Stimulated activated naive CD4-positive, alpha-beta T cell treated with Interleukin-2 at 50 U/mL for 16 hours (primary cell): ENCODE data around the gene PEMT.
A peak's percentile ranks its signal among the peaks of the same experiment; 100 is the strongest.
"Not testable (repeated sequence)": the region's sequence is repeated elsewhere in the genome, so short reads cannot be mapped to it uniquely, and the experiment has no call there.

ENCODE experiments used
- DNase-seq: peaks from one replicate; lab custom pipeline; 2025; lab: John Stamatoyannopoulos, UW

PEMT gene, protein sequence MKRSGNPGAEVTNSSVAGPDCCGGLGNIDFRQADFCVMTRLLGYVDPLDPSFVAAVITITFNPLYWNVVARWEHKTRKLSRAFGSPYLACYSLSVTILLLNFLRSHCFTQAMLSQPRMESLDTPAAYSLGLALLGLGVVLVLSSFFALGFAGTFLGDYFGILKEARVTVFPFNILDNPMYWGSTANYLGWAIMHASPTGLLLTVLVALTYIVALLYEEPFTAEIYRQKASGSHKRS

GRCh38 chr17:17591355-17592298 lies at the start of gene PEMT:
Gene PEMT, minus strand, starts transcription at chr17:17591708. Its CDS starts 82 bp downstream, at chr17:17591626.
- peak; percentile 94 for DNase-seq

- not testable (repeated sequence) for DNase-seq
Observed at GRCh38 chr17:17639661-17640270, 48.3 kb upstream of the PEMT start.

- DNase-seq = no peak
Observed at GRCh38 chr17:17638467-17638866, 47.0 kb upstream of the PEMT start.

DNA sequence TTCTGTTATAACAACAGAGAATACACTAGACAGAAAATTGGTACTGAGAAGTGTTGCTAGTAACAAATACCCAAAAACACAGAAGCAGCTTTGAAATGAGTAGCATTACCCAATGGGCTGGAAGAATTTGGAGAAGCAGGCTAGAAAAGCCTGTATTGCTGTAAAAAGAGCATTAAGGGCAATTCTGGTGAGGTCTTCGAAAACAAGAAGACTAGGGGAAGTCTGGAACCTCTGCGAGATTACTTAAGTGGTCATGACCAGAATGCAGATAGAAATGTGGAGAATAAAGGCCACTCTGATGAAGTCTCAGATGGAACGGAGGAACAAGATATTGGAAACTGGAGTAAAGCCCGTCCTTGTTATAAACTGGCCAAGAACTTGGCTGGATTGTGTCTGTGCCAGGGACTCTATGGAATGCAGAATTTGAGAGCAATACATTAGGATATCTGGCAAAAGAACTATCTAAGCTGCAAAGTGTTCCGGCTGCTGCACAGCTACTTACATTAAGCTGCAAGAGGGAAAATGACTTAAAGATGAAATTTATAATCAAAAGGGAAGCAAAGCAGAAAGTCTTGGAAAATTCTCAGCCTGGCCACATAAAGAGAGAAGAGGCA lies 44.9 kb upstream of the PEMT start:
- no peak for DNase-seq

DNA sequence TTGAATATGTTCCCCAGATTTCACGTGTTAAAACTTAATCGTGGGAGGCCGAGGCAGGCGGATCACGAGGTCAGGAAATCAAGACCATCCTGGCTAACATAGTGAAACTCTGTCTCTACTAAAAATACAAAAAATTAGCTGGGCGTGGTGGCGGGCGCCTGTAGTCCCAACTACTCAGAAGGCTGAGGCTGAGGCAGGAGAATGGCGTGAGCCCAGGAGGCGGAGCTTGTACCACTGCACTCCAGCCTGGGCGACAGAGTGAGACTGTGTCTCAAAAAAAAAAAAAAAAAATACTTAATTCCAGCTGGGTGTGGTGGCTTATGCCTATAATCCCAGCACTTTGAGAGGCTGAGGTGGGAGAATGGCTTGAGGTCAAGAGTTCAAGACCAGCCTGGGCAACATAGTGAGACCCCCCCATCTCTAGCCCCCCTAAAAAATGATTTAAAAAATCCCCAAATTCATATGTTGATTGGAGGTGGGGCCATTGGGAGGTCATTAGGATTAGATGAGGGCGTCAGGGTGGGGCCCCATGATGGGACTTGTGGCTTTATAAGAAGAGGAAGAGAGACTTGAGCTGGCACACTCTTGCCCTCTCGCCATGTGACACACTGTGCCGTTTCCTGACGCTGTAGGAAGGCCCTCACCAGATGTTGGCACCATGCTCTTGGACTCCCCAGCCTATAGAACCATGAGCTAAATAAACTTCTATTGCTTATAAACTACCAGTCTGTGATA lies 44.2 kb upstream of the PEMT start:
- not testable (repeated sequence) for DNase-seq

DNA sequence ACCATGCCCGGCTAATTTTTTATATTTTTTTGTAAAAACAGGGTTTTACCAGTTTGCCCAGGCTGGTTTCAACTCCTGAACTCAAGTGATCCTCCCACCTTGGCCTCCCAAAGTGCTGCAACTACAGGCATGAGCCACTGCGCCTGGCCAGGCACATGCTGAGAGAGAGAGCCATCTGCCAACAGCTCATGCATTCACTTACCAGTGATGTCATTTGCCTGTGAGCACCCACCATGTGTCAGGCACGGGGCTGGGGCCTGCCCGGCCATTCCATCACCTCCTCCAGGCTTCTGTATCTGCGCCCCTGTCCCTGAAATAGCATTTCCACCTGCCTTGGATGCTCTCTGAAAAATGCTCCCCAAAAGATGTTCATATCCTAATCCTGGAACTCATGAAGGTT lies 43.6 kb upstream of the PEMT start:
- DNase-seq = no peak

- no peak for DNase-seq
Observed at GRCh38 chr17:17633310-17633709, 41.8 kb upstream of the PEMT start.

GRCh38 chr17:17632690-17633089 lies 41.2 kb upstream of the PEMT start:
- not testable (repeated sequence) for DNase-seq

DNA sequence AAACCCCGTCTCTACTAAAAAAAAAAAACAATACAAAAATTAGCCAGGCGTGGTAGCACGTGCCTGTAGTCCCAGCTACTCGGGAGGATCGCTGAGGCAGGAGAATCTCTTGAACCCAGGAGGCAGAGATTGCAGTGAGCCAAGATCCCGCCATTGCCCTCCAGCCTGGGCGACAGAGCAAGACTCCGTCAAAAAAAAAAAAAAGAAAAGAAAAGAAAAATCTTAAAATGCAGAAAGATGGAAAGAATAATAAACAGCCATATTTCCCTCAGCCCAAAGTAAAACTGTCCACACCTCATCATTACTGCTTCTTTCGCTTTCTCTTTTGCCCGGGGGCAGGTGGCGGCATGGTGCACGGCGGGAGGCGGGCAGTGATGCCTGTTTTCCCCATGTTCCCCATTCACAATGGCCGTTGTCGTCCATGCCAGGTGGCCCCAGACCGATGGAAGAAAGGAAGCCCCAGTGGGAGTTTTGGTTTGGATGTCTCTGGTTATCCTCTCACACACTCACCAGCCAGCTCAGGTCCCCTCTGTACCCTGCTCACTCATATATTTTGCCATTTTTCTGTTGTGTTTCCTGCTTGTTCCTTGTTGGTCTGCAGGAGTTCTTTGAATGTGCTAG lies 37.0 kb upstream of the PEMT start:
- peak; percentile 13 for DNase-seq

- DNase-seq = no peak
Observed at GRCh38 chr17:17626840-17627239, 35.3 kb upstream of the PEMT start.

GRCh38 chr17:17626151-17626805 lies 34.8 kb upstream of the PEMT start:
- no peak for DNase-seq

- no peak for DNase-seq
Observed at GRCh38 chr17:17624741-17625140, 33.2 kb upstream of the PEMT start.

DNA sequence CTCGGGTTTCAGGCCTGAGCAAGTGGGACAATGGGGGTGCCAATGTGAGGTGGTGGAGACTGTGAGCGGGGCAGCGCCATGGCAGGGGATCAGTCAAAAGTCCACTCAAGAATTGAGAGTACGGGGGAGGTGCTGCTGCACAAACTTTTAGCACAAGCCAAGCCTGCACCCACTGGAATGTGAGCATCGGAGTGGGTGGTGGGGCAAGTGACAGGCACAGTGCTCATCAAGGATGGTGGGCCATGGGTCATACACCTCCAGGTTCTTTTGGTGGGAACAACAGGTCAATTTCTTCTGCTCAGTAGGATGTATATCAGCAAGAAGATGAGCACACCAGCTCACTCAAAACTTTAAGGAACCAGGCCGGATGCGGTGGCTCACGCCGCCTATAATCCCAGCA lies 32.4 kb upstream of the PEMT start:
- no peak for DNase-seq

GRCh38 chr17:17621254-17621653 lies 29.7 kb upstream of the PEMT start:
- no peak for DNase-seq

- peak; percentile 37 for DNase-seq
Observed at GRCh38 chr17:17613708-17614114, 22.2 kb upstream of the PEMT start.

- DNase-seq = no peak
Observed at GRCh38 chr17:17612085-17613022, 20.8 kb upstream of the PEMT start.

DNA sequence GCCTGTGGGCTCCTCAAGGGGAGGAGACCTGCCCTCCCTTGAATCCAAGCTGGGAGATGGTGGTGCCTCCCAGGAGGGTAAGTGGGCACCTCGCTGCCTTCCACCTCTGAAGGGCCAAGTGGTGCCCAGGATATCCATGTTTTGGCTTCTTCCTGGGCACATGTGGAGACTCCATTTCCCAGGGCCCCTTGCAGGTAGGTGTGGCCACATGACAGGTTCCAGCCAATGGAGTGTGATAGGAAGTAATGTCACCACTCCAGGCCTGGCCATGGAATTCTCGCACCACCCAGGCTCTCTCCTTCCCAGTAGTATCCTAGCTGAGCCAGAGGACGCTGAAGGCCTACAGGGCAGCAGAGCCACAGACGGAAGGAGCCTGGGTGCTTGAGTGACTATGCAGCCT lies 17.6 kb upstream of the PEMT start:
- DNase-seq = no peak

- DNase-seq = no peak
Observed at GRCh38 chr17:17606416-17607000, 15.0 kb upstream of the PEMT start.

DNA sequence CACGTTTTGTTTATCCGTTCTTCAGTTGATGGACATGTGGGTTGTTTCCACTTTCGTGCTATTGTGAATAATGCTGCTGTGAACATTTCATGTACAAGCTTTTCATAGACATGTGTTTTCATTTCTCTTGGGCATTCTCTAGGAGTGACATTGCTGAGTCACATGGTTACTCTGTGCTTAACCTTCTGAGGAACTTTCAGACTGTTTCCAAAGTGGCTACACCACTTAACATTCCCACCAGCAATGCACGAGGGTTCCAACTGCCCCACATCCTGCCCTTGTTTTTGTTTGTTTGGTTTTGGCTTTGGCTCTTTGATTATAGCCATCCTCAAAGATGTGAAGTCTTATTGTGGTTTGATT lies 14.2 kb upstream of the PEMT start:
- no peak for DNase-seq
